GM21786 (cell line): ENCODE data around the gene APBA3.

Experiments
- ATAC-seq: cut with Tn5 transposase; IDR thresholded peaks from one replicate; pipeline ENCODE4 v1.9.1; 2021; ENCODE audit not compliant: unreplicated experiment

The APBA3 gene

DNA sequence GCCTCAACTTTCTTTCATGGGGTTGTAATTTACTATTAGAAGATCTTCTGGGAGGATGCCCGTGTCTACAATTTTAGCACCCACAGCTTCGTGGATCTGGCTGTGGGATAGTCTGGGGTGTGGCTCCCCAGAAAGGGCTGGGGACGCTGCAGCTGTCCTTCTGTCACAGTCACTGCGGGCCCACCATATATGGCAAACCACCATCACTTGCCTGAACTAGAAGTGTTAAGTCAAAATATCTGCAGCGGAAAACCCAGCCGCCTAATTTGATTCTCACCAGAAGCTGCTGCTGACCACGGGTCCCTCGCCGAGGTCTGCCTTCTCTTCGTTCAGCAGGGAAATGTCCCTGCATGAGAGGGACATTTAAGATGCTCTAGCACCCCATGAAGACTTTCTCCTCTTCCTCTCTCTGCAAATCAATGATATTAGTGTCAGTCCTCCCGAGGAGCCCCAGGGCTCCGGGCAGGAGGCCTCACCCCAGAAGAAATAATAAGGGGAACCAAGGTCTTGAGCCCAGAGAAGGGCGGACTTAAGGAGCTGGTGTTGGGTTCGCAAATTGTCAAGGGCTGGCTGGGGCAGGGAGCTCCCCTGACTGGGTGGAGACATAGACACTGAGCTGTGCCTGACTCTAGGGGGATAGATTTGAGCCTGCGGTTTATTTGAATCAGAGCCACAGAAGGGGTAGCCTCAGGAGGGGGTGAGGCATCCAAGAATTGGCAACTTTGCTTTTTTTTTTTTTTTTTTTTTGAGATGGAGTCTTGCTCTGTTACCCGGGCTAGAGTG is 27.7 kb upstream of the APBA3 start:
- no peak for ATAC-seq

DNA sequence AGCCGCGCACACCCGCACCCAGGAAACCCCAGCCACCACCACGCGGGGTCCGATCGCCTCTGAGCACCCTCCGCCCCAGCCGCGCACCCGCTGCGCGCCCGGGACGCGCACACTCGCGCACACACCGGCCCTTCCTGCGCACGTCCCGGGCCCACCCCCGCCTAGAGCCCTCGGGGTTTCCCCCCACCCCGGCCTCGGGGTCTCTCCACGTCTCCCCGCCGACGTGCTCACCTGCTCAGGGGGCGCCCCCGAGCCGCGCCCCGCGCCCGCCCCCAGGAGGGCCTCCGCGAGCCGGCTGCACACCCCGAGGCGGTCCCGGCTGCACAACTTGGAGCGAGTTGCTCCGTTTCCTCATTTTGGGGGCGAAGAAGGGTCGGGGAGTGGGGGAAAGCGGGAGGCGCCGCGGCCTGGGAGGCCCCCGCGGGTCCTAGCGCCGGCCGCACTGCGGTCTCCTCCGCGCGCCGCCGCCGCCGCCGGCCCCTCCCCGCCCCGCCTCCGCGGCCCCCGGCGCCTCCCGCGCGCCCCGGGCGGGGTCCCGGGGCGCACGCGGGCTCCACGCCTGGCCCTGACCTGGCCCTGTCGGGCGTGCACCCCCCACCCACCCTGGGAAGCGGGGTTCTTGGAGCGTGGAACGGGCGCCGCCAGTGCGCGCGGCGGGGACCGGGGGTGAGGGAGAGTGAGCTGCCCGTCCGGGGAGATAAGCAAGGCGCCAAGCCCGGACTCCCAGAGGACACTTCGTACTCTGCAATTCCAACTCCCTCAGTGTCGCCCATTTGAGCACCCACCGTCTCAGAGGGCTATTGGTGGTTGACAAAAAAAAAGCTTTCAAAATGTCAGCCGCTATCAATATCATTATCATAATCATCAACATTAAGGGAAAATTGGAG is 24.7 kb upstream of the APBA3 start, which contains the start of gene MATK:
MATK (minus strand) TSS at position 444 of the 887 bp plus-strand sequence. CDS start 1,246 bp downstream, outside the sequence.
- no peak for ATAC-seq

DNA sequence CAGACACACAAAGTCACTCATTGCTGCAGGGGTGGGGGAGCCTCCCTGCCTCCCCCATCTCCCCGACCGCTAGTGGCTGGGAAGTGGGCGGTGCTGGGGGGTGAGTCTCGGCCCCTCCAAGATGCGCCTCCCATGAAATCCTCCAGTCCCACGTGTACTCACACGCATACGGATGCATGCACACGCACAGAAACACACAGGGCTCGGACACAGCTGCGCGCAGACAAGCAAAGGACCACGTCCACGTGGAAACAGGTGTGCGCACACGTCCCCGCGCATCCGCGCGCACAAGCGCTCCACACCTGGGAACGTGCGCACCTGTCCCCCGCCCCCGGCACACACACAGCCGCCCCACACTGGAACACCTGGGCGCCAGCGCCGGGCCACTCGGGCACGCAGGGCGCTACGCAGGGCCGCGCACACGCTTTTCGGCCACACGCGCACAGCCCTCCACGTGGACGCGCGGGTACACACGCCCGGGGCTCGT is 24.0 kb upstream of the APBA3 start:
- ATAC-seq = no peak

DNA sequence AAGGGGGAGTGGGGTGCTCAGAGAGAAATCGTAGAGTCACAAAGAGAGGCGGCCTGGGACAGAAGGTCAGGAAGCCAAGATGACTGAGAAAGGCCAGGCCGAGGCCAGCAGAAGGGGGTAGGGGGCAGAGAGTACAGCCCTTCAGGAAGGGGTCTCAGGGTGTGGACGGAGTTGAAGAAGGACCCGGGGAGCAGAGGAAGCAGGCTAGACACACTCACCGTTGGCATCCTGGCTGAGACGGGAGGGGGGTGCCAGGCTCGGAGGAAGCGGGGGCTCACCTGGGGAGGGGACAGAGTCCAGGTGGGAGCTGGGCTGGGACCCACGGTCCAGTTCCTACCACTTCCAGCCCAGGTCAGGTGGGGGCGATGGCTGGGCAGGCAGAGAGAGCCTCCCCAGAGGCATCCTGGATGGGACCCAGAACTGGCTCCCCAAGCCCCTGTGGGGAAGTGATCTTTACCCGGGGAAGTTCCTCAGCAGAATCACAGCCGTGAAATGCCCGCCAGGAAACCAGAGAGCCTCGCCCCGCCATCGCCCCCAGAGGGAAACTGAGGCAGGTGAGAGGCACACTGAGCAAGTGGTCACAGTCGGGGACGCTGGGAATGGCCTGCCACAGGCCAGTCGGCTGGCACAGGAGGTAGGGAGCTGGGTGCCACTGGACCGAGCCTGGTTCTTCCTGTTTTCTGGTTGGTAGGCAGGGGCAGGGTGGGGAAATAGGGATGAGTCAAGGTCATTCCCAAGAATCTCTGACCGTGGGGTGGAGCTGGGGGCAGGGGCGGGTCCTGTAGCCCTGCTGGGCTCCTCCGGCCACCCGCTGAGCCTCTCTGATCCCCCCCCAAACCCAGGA is 23.3 kb upstream of the APBA3 start:
- no peak for ATAC-seq

DNA sequence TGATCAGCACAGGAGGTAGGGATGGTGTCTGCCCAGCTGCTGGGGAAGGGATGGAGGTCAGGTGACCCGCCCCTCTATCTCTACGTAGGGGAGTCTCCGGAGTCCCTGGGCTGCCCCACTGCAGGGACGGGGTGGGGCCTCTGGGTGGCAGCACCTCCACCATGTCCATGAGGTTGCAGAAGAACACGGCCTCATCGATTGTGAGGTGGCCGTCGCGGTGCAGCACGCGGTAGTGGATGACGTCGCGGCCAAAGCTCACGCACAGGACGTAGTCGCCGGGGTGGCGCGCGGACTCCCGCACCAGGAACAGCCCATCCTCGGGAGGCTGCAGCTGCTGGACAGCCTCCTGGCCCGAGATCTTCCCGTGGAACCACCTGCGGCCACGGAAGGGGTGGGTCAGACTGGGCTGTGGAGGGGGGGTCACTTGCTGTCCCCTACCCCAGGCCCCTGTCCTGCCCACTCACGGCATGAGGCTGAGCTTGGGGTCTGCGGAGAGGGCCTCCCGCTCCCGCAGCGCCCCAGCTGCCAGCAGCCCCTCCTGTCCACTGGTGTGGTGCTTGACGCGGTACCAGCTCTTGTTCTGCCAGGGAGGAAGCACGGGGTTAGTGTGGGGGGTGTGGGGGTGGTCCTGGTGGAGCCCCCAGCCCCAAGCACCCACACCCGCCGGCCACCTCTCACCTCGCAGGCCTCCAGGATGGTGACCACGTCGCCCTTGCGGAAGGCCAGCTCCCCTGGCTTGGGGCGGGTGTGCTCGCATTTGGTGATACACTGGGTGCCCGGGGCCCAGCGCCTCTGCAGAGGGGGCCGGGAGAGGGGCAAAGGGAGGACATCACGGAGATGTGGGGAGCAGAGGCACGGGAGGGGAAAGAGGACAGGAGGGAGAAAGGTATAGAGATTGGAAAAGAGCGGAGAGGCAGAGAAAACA is 22.4 kb upstream of the APBA3 start:
- ATAC-seq = no peak

DNA sequence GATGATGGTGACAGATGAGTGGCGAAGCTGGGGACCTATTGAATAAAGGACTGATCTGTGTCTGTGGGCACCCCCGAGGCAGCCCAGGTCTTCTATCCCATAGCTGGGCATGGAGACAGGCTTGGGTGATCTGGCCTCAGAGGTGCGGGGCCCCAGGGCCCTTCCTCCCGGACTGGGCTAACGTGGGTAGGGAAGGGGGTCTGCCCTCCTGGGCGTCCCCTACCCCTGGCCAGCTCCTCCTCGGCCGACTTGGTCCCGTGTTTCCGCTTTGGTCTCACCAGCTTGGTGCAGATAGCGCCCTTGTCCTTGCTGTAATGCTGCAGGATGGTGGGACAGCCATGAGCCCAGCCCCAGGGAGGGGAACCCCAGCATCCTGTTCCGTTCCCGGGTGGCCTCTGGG is 21.4 kb upstream of the APBA3 start:
- no peak for ATAC-seq

DNA sequence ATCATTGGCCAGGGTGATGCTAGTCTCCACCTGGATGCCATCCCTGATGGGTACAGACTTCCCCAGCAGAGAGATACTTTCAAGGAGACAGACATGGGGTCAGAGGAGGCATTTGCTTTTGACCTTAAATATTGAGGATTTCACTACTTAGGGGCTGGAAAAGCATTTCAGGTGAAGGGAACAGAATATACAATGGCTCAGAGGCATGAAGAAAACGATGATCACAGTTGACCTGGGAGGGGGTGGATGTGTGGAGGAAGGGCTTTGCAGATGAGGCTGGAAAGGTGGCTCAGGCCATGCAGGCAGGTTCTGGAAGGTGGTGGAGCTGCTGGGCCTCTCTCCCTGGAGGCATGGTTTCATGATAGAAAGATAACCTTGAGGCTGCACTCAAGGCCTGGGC is 20.8 kb upstream of the APBA3 start:
- ATAC-seq = no peak

DNA sequence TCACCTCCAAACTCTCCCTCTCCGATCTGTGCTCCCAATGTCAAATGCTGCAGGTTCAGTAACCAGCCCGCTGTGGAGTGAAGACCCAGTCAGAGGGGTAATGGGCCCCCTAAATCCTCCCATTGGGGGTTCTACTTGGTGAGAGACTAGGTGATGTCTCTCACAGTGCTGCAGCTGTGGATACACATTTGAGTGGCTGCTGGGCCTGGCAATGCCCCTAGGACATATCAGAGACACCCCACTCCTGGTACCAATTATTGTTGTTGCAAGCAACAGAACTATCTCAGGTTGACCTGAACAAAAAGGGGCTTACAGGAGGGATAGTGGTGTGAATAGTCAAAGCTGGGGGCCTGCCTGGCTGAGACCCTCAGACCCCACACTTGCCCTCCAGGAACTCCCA is 20.1 kb upstream of the APBA3 start:
- ATAC-seq = no peak

DNA sequence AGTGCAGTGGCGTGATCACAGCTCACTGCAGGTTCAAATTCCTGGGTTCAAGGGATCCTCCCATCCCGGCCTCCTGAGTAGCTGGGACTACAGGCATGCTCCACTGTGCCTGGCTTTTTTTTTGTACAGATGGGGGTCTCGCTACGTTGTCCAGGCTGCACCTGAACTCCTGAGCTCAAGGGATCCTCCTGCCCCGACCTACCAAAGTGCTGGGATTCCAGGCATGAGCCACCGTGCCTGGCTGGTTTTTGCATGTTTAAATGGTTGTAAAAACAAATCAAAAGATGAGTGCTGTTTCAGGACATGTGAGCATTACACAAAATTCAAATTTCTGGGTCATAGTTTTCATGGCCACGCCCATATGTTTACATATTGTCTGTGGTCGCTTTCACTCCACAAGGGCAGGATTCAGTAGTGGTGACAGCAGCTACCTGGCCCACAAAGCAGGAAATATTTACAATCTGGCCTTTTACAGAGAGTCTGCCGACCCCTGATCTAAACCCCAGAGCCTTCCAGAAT is 19.4 kb upstream of the APBA3 start:
- no peak for ATAC-seq

DNA sequence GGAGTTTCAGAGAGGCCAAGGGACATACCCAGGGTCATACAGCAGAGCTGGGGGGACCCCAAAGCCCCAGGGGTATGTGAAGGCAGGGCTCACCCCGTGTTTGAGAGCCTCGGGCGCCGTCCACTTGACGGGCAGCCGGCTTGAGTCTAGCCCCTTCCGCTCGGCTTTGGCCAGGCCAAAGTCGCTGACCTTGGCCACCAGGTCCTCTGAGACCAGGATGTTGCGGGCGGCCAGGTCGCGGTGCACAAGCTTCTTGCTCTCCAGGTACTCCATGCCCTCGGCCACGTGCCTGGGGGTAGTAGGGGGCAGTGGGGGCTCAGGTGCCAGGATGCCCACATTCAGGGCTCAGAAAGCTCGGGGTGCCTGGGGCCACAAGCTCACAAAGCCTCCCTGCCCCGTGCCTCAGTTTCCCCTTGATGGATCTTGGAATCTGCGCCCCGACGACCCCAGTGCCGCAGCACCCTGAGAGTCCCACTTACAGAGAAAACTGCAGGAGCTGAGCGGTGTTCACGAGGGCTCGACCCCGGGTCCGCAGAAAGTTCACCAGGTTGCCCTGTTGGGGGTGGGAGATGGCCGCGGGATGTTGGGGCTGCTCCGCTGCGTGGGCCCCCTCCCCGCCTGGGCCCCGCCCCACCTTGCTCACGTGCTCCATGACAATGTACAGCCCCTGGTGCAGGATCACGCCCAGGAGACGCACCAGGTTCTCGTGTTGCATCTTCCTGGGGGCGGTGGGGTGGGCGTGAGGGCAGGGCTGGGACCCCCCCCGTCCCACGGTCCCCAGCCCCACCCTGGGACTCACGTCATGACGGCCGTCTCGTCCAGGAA is 17.6 kb upstream of the APBA3 start:
- ATAC-seq = no peak

DNA sequence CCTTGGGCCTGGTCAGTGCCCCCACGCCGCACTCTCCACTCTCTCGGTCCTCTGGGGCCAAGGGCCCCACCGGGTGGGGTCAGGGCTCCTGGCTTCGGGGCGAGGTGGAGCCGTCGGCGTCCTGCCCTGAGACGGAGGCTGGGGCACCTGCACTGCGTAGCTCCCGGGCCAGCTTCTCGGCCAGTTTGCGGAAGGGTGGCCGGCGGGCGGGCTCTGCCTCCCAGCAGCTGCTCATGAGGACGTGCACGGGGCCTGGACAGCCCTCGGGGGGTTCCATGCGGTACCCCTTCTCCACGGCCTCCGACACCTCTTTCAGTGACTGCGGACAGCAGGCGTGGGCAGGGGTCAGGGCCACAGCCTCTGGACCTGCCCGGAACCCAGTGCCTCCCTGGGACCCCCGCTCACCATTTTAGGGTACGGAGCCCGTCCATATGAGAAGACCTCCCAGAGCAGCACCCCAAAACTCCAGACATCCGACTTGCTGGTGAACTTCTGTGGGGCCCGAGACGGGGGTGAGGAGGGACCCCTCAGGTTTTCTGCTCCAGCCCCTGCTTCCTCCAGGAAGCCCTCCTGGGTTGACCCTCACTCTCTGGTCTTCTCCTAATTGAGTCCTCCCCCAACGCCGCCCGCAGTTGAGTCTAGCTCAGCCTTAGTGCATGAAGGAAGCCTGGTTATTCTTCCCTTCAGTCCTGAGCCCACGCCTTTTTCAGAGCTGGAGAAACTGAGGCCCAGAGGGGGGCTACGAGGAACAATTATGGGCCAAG is 16.8 kb upstream of the APBA3 start:
- ATAC-seq = no peak

DNA sequence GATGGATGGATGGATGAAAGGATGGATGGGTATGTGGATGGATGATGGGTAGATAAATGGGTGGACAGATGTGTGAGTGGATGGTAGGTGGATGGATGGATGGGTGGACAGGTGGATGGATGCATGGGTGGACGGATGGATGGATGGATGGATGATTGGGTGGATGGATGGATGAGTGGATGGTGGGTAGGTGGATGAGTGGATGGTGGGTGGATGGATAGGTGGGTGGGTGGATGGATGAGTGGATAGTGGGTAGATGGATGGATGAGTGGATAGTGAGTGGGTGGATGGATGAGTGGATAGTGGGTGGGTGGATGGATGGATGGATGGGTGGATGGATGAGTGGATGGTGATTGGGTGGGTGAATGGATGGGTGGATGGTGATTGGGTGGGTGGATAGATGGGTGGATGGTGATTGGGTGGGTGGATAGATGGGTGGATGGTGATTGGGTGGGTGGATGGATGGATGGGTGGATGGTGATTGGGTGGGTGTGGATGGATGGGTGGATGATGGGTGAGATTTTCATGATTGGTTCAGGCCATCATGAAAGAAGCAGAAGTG is 15.1 kb upstream of the APBA3 start:
- ATAC-seq = no peak

DNA sequence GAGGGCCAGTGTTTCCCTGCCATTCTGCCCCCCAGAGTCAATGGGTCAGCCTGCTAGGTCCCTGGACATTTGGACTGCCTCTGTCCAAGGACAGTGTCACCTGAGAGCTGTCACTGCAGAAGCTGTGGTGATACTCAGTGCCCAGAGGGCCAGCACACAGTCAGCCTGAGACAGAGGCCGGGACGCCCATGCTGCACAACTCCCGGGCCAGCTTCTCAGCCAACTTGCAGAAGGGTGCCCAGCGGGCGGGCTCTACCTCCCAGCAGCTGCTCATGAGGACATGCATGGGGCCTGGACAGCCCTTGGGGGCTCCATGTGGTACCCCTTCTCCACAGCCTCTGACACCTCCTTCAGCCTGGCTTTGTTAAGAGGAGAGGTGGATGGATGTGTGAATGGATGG is 14.3 kb upstream of the APBA3 start:
- no peak for ATAC-seq

DNA sequence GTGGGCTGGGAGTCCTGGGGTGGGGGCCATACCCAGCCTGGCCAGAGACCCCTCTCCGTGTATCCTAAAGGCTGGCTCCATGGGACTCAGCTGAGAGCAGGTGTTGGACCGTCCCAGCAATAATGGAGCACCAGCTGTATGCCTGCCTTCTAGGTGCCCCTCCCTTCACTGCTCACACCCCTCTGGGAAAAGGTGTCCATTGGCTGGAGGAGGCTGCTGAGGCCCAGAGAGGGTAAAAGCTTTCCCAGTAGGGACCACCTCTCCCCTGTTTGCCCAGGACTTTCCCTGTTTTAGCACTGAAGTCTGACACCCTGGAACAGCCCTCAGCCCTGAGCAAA is 13.9 kb upstream of the APBA3 start:
- no peak for ATAC-seq

DNA sequence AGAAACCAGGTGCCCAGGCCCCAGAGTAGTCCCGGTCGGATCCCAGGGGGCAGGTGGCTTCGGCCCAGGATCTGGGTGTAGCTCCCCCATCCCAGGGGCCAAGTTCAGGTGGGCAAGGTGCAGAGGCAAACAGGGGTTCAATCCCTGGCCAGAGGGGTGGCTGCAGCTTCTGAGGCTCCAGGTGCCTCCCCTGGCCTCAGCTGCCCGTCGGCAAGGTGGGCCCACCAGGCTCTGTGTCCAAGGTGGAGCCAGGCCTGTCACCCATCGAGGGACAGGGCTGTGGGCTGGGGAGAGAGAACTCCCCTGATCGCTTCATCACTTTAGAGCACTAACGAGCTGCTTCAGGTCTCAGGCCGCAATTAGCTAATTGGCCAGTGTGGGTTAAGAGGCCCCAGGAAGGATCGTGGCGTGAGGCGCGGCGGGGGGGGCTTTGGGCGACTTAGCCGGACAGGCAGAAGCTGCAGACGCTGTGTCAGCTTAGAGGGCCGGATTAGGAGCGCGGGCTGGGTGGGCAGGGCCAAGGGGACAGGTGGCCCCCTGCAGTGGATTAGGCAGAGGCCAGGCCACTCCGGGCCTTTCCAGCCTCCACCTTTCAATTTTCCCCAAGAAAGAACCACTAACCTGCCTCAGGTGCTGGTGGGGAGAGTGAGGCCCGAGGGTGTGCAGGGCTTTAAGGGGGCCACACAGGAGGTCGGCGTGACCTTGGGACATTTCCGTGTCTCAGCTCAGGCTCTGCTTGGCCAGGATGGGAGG is 13.3 kb upstream of the APBA3 start:
- no peak for ATAC-seq

DNA sequence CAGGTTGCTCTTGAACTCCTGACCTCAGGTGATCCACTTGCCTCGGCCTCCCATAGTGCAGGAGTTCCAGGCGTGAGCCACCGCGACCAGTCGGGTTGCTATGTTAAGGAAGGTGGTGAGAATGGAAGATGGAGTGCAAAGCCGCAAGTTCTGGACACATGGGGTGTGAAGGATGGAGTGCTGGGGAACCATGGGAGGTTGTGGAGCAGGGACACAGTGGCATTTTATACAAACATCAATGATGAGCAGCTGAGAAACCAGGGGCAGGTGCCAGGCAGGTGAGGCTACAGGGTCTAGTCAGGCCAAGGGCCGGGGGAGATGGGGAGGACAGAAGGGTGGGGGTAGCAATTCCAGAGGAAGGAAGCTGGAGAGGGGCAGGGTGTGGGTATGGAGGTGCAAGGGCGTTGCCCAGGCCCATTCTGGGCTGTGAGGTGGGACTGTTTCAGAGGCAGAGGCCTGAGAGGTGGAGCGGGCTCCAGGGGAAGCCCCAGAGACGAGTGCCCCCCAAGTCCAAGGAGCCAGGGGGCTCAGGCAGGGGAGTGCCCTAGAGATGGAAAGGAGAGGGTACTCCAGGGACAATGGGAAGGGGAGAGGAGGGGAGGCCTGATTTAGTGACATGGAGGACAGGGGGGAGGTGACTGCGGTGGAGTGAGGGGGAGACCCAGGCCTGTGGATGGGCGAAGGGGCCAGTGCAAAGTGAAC is 12.5 kb upstream of the APBA3 start:
- no peak for ATAC-seq
